HepG2 (cell line): ENCODE measurements around the gene STEAP3. TPM values are rescaled to one million over a fixed set of nuclear protein-coding genes. Genes with fewer than 3 reads are reported as not detected.

Experiments
- ATAC-seq: fragments of 200-7000 bp; cut with Tn5 transposase; 3 replicates; pipeline ENCODE4 v1.9.1; 2020; ENCODE audit warnings: mild to moderate bottlenecking, moderate library complexity
- BruUV-seq: library from RNA; stranded (reverse); fragments of 400-500 nt; replicated peaks from 2 replicates; lab custom pipeline; 2021; lab: Mats Ljungman, UMichigan
- CTCF ChIA-PET: fragments of 300-600 bp; formaldehyde crosslinking; extraction: SDS; loops from one replicate; lab custom pipeline; 2021; ENCODE audit warnings: low total read pairs, inconsistent platforms, low intra/inter-chr PET ratio; lab: Yijun Ruan, JAX
- POLR2A ChIA-PET: fragments of 350-600 bp; sonication (Branson Sonifier 250); formaldehyde crosslinking; loops from one replicate; lab custom pipeline; 2020; ENCODE audit warnings: antibody characterized with exemption, inconsistent platforms; lab: Yijun Ruan, JAX
- DNase-seq: peaks from one replicate; pipeline ENCODE4 v3.0.0-alpha.2; 2015; ENCODE audit warnings: low spot score
- FAIRE-seq: peaks from 3 replicates; lab custom pipeline; 2011; peaks lifted over from hg19 to GRCh38; lab: Jason Lieb, UNC
- H2AFZ ChIP-seq: one replicate; pipeline ENCODE4 v1.6.1; 2011; ENCODE audit warnings: low read length, inconsistent platforms
- H3K27ac ChIP-seq: fragments of 300-600 bp; 3 replicates; pipeline ENCODE4 v1.8.0; 2011; ENCODE audit warnings: mixed run types, mild to moderate bottlenecking, mixed read lengths, low read length, inconsistent platforms; ENCODE audit not compliant: insufficient read depth; ENCODE audit errors: extremely low read length
- H3K27me3 ChIP-seq, 2 experiments: fragments of 200-600 bp in 1 of 2; 2 replicates in 1 of 2; 3 replicates in 1 of 2; pipeline versions ENCODE4 v1.6.0 to v1.8.0; 2011; ENCODE audit warnings: low read length in 2 of 2, mild to moderate bottlenecking in 2 of 2, moderate library complexity in 2 of 2, inconsistent platforms in 1 of 2; ENCODE audit not compliant: insufficient read depth in 2 of 2, control insufficient read depth in 1 of 2
- H3K36me3 ChIP-seq, 2 experiments: fragments of 200-600 bp in 1 of 2; replicated peaks in 1 of 2; 2 replicates in 1 of 2; 3 replicates in 1 of 2; pipeline versions ENCODE4 v1.5.1 to v1.8.0; 2011; ENCODE audit warnings: low read length in 2 of 2, inconsistent platforms in 1 of 2; ENCODE audit not compliant: insufficient read depth in 2 of 2, control insufficient read depth in 1 of 2
- H3K4me1 ChIP-seq: 2 replicates; pipeline ENCODE4 v1.5.1; 2012; ENCODE audit warnings: low read length, inconsistent platforms; ENCODE audit not compliant: insufficient read depth
- H3K4me2 ChIP-seq: 2 replicates; pipeline ENCODE4 v1.6.0; 2011; ENCODE audit warnings: low read depth, low read length, inconsistent platforms
- H3K4me3 ChIP-seq, 3 experiments: fragments of 200-600 bp in 1 of 3; sonication (generic), shearing (Covaris generic) in 1 of 3; replicated peaks in 1 of 3; 2 replicates each; pipeline ENCODE4 v1.5.1; 2011 to 2016; ENCODE audit warnings: low read length in 3 of 3, inconsistent platforms in 2 of 3, low read depth in 2 of 3, mild to moderate bottlenecking in 2 of 3, control low read depth in 1 of 3, mixed read lengths in 1 of 3; ENCODE audit not compliant: insufficient read depth in 1 of 3
- H3K79me2 ChIP-seq: one replicate; pipeline ENCODE4 v1.6.1; 2011; ENCODE audit warnings: low read length, inconsistent platforms; ENCODE audit not compliant: insufficient read depth
- H3K9ac ChIP-seq: 2 replicates; pipeline ENCODE4 v1.6.0; 2011; ENCODE audit warnings: mild to moderate bottlenecking, low read depth, low read length, inconsistent platforms; ENCODE audit not compliant: insufficient read depth
- H3K9me3 ChIP-seq: 2 replicates; pipeline ENCODE4 v1.5.1; 2012; ENCODE audit warnings: mild to moderate bottlenecking, low read length
- H4K20me1 ChIP-seq: 2 replicates; pipeline ENCODE4 v1.6.0; 2011; ENCODE audit warnings: inconsistent platforms, mild to moderate bottlenecking, low read length, moderate library complexity; ENCODE audit not compliant: insufficient read depth
- FOXK2 ChIP-seq: fragments of 450-650 bp; IDR thresholded peaks from 2 replicates; pipeline ENCODE4 v1.6.1; 2016
- STAT6 ChIP-seq: sonication (generic); formaldehyde crosslinking; IDR thresholded peaks from 2 replicates; pipeline ENCODE4 v1.4.0; 2020; ENCODE audit warnings: missing genetic modification reagents, mild to moderate bottlenecking, borderline replicate concordance
- THAP11 ChIP-seq: IDR thresholded peaks from 2 replicates; pipeline ENCODE4 v1.6.1; 2016; ENCODE audit warnings: missing biosample characterization, missing genetic modification reagents
- ZNF143 ChIP-seq: sonication (generic); formaldehyde crosslinking; IDR thresholded peaks from 2 replicates; pipeline ENCODE4 v1.4.0; 2020; ENCODE audit warnings: missing genetic modification reagents
- ZNF441 ChIP-seq: sonication (generic); formaldehyde crosslinking; IDR thresholded peaks from 2 replicates; pipeline ENCODE4 v1.7.0; 2021; ENCODE audit warnings: missing genetic modification reagents, borderline replicate concordance
- ZNF615 ChIP-seq: sonication (generic); formaldehyde crosslinking; IDR thresholded peaks from 2 replicates; pipeline ENCODE4 v1.5.0; 2020; ENCODE audit warnings: mild to moderate bottlenecking, missing genetic modification reagents, borderline replicate concordance
- ZNF724P ChIP-seq: sonication (generic); formaldehyde crosslinking; IDR thresholded peaks from 2 replicates; pipeline ENCODE4 v1.8.0; 2022; ENCODE audit warnings: missing genetic modification reagents, borderline replicate concordance
- WGBS: methylation state at CpG from one replicate; pipeline ENCODE4 v1.1.6; 2017; ENCODE audit warnings: low lambda C conversion rate; 5-methylcytosine and 5-hydroxymethylcytosine counted together
- in situ Hi-C: cut with HindIII; loops from 2 replicates; pipeline ENCODE4 v1.10.0; 2017; ENCODE audit warnings: low pct_unique_long_range_greater_than_20kb; ENCODE audit not compliant: extremely low pct_ligation_motif_present
- intact Hi-C: fragments of 100-400 bp; cut with micrococcal nuclease; formaldehyde crosslinking; loops from one replicate; pipeline ENCODE4 v1.10.0; 2022; ENCODE audit not compliant: unreplicated experiment
- polyA plus RNA-seq, 8 experiments: library from polyadenylated mRNA; depleted of rRNA in 3 of 8; stranded (reverse) in 7 of 8; unstranded in 1 of 8; fragments of >200 nt; fragmentation: Illumina TruSeq in 4 of 8; extraction: Trizol in 4 of 8; gene quantifications; 2 replicates each; pipeline versions ENCODE4 v1.2.1 to v1.2.3, GENCODE V29; 2011 to 2016; ENCODE audit warnings: low read depth in 4 of 8, missing spikeins in 1 of 8, mixed read lengths in 1 of 8; ENCODE audit not compliant: insufficient read depth in 1 of 8
- total RNA-seq, 5 experiments: library from RNA; depleted of rRNA; stranded (reverse); fragments of >200 nt; fragmentation: Illumina TruSeq; extraction: Trizol; gene quantifications; 2 replicates each; pipeline ENCODE4 v1.2.3, GENCODE V29; 2016; ENCODE audit warnings: low read depth in 1 of 5
- TF ChIP-seq, protein P1 (sequence below): sonication (generic); formaldehyde crosslinking; IDR thresholded peaks from 2 replicates; pipeline ENCODE4 v1.5.1; 2020; ENCODE audit warnings: mild to moderate bottlenecking, missing genetic modification reagents, moderate library complexity

STEAP3 gene
- total and polyA plus RNA-seq, 2 of the 13 experiments (the other 11 are each of a cell fraction or from before 2014, with no cell fraction given): 7.3 to 21.1 TPM

- ATAC-seq (no peak), FAIRE-seq (no peak), DNase-seq (no peak)
- Histone ChIP-seq H2AFZ (no peak overlapping the region), H3K4me3 (no peak overlapping the region), H3K79me2 (no peaks in the 10 kb centered on the region), H3K27ac (no peak overlapping the region), H3K36me3 (peaks cover 8 to 58% of the 10 kb centered on the region in 2 experiments), H4K20me1 (no peaks in the 10 kb centered on the region), H3K9ac (no peak overlapping the region), H3K4me1 (peaks cover 7% of the 10 kb centered on the region; the same call in 1 of the 2 replicates), H3K9me3 (no peaks in the 10 kb centered on the region), H3K27me3 (no peaks in the 10 kb centered on the region), H3K4me2 (no peak overlapping the region)
- intact Hi-C loops (no loop called here), in situ Hi-C loops (no loop called here)
- no peak for TF ChIP-seq ZNF724P (CRISPR knock-in tag)
- no peak for TF ChIP-seq THAP11
- no peak for TF ChIP-seq ZNF441 (CRISPR knock-in tag)
- no peak for TF ChIP-seq STAT6 (CRISPR knock-in tag)
- TF ChIP-seq ZNF615: no peak
- TF ChIP-seq ZNF143: no peak
- no peak for TF ChIP-seq FOXK2
- TF ChIP-seq, protein P1, sequence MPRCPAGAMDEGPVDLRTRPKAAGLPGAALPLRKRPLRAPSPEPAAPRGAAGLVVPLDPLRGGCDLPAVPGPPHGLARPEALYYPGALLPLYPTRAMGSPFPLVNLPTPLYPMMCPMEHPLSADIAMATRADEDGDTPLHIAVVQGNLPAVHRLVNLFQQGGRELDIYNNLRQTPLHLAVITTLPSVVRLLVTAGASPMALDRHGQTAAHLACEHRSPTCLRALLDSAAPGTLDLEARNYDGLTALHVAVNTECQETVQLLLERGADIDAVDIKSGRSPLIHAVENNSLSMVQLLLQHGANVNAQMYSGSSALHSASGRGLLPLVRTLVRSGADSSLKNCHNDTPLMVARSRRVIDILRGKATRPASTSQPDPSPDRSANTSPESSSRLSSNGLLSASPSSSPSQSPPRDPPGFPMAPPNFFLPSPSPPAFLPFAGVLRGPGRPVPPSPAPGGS (CRISPR knock-in tag): no peak
- no TSS peak for BruUV-seq
- POLR2A ChIA-PET: no interaction called here
- CTCF ChIA-PET: no interaction called here
- 85% methylated on average over 12 of the region's 12 CpGs for WGBS
These were observed 28.8 kb downstream of the STEAP3 start for GRCh38 chr2:119252186-119253113.
